IMR-90 (cell line): ENCODE data around the gene GLS2.
A peak's percentile ranks its signal among the peaks of the same experiment; 100 is the strongest.

ENCODE experiments used
- CEBPB ChIP-seq: IDR thresholded peaks from 2 replicates; pipeline ENCODE4 v1.6.1; 2012; ENCODE audit warnings: low read depth, low read length, improper control_type of control experiment
- CHD1 ChIP-seq: IDR thresholded peaks from 2 replicates; pipeline ENCODE4 v1.6.1; 2012; ENCODE audit warnings: low read depth, low read length, improper control_type of control experiment
- CTCF ChIP-seq: conservative IDR thresholded peaks from 2 replicates; pipeline ENCODE4 v1.5.1; 2012; ENCODE audit warnings: mild to moderate bottlenecking, low read depth, low read length, improper control_type of control experiment
- FOS ChIP-seq: fragments of 150-350 bp; IDR thresholded peaks from 2 replicates; pipeline ENCODE4 v1.6.1; 2016; ENCODE audit warnings: low read depth, low read length
- MAFK ChIP-seq: IDR thresholded peaks from 2 replicates; pipeline ENCODE4 v1.6.1; 2012; ENCODE audit warnings: low read depth, low read length, improper control_type of control experiment
- MAZ ChIP-seq: IDR thresholded peaks from 2 replicates; pipeline ENCODE4 v1.6.1; 2012; ENCODE audit warnings: low read depth, mild to moderate bottlenecking, low read length, improper control_type of control experiment, moderate library complexity, borderline replicate concordance
- MXI1 ChIP-seq: IDR thresholded peaks from 2 replicates; pipeline ENCODE4 v1.6.1; 2012; ENCODE audit warnings: low read depth, mild to moderate bottlenecking, low read length, moderate library complexity, borderline replicate concordance
- NFE2L2 ChIP-seq: fragments of 150-350 bp; IDR thresholded peaks from 2 replicates; pipeline ENCODE4 v1.6.1; 2016; ENCODE audit warnings: low read depth, mild to moderate bottlenecking, low read length
- POLR2A ChIP-seq: IDR thresholded peaks from 2 replicates; pipeline ENCODE4 v1.6.1; 2012; ENCODE audit warnings: mild to moderate bottlenecking, low read depth, low read length
- RAD21 ChIP-seq: IDR thresholded peaks from 2 replicates; pipeline ENCODE4 v1.6.1; 2012; ENCODE audit warnings: low read length, improper control_type of control experiment
- RCOR1 ChIP-seq: IDR thresholded peaks from 2 replicates; pipeline ENCODE4 v1.6.1; 2012; ENCODE audit warnings: mild to moderate bottlenecking, low read length, improper control_type of control experiment; ENCODE audit not compliant: insufficient replicate concordance
- RFX5 ChIP-seq: IDR thresholded peaks from 2 replicates; pipeline ENCODE4 v1.8.0; 2012; ENCODE audit warnings: low read depth, mild to moderate bottlenecking, low read length, moderate library complexity
- TF ChIP-seq, protein P1 (sequence below): fragments of 150-350 bp; IDR thresholded peaks from 2 replicates; pipeline ENCODE4 v1.6.1; 2017; ENCODE audit warnings: mild to moderate bottlenecking, antibody characterized with exemption, low read length, low read depth

DNA sequence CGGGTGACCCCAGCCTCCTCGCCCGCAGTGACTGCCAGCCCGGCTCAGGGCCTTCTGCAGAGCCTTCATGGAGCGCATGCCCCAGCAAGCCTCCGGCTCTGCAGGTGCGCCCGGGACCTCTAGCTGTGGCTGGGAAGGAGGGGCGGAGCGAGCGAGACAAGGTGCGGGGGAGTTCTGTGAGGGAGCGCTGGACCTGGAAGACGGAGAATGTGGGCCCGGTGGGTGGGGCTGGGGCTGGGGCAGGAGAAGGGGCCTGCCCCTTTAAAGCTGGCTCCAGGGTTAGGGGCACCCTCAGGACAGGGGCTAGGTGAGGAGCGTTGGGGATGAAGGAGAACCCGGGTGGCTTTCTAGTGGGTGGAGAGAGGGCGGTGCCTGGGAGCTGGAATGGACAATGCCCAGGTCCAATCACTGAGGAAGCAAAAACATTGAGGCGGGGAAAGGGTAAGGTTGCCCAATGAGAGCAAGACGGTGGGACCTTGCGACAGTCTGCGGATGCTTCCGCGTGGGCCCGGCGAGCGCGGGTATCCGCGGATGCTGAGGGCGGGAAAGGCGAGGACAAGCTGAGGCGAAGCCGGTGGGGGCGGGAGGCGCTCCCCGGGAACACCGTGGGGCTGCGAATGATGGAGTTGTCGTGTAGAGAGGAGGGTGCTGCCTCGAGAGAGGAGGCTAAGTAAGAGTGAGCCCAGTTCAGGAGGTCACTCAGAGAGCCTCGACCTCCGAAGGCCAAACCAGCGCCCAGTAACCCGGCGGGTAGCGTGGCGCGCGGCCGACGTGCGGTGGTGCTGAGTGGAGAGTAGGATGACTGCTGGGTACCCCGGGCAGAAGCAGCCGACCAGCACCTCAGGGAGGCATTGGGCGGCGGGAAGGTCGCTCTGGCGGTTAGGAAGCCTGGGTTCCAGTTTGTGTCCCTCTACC is at the start of gene GLS2:
- TF ChIP-seq POLR2A (no peak), CTCF (no peak), RAD21 (no peak), CEBPB (peak; percentile 92), RFX5 (no peak), RCOR1 (no peak), MAFK (no peak), FOS (no peak), MXI1 (no peak), MAZ (no peak), NFE2L2 (no peak), CHD1 (no peak)
- TF ChIP-seq, protein P1, sequence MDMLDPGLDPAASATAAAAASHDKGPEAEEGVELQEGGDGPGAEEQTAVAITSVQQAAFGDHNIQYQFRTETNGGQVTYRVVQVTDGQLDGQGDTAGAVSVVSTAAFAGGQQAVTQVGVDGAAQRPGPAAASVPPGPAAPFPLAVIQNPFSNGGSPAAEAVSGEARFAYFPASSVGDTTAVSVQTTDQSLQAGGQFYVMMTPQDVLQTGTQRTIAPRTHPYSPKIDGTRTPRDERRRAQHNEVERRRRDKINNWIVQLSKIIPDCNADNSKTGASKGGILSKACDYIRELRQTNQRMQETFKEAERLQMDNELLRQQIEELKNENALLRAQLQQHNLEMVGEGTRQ = no peak
